ENCODE data around the gene ABCA8. TPM values are rescaled to one million over a fixed set of nuclear protein-coding genes. Genes with fewer than 3 reads are reported as not detected.

ABCA8 gene
- total and polyA plus RNA-seq, 10 of the 15 experiments (the other 5 are each of a cell fraction or from before 2014, with no cell fraction given) = 0.05 to 0.15 TPM; not detected in 8

- TF ChIP-seq, protein P1, sequence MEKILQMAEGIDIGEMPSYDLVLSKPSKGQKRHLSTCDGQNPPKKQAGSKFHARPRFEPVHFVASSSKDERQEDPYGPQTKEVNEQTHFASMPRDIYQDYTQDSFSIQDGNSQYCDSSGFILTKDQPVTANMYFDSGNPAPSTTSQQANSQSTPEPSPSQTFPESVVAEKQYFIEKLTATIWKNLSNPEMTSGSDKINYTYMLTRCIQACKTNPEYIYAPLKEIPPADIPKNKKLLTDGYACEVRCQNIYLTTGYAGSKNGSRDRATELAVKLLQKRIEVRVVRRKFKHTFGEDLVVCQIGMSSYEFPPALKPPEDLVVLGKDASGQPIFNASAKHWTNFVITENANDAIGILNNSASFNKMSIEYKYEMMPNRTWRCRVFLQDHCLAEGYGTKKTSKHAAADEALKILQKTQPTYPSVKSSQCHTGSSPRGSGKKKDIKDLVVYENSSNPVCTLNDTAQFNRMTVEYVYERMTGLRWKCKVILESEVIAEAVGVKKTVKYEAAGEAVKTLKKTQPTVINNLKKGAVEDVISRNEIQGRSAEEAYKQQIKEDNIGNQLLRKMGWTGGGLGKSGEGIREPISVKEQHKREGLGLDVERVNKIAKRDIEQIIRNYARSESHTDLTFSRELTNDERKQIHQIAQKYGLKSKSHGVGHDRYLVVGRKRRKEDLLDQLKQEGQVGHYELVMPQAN (conservative IDR thresholded peaks at IDR 0.05) = no peak
- TF ChIP-seq NFXL1 (IDR thresholded peaks at IDR 0.05; ENCODE audit: borderline replicate concordance) = no peak
- TF ChIP-seq STAT3 (IDR thresholded peaks at IDR 0.05; ENCODE audit: low read depth, low read length) = no peak
- TF ChIP-seq, protein P2, sequence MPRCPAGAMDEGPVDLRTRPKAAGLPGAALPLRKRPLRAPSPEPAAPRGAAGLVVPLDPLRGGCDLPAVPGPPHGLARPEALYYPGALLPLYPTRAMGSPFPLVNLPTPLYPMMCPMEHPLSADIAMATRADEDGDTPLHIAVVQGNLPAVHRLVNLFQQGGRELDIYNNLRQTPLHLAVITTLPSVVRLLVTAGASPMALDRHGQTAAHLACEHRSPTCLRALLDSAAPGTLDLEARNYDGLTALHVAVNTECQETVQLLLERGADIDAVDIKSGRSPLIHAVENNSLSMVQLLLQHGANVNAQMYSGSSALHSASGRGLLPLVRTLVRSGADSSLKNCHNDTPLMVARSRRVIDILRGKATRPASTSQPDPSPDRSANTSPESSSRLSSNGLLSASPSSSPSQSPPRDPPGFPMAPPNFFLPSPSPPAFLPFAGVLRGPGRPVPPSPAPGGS (IDR thresholded peaks at IDR 0.05; ENCODE audit: borderline replicate concordance, insufficient read depth, low read depth, low read length, poor library complexity, severe bottlenecking) = no peak
- no peak for TF ChIP-seq NR2F1 (conservative IDR thresholded peaks at IDR 0.05)
- TF ChIP-seq CREB1 (IDR thresholded peaks at IDR 0.05; ENCODE audit: low read depth) = no peak
- TF ChIP-seq TCF7 (IDR thresholded peaks at IDR 0.05; ENCODE audit: borderline replicate concordance) = no peak
- no peak for TF ChIP-seq POLR2AphosphoS2 (IDR thresholded peaks at IDR 0.05; ENCODE audit: low read depth, low read length)
These were observed 68.8 kb downstream of the ABCA8 start (continued) for GRCh38 chr17:68886401-68886800.

DNA sequence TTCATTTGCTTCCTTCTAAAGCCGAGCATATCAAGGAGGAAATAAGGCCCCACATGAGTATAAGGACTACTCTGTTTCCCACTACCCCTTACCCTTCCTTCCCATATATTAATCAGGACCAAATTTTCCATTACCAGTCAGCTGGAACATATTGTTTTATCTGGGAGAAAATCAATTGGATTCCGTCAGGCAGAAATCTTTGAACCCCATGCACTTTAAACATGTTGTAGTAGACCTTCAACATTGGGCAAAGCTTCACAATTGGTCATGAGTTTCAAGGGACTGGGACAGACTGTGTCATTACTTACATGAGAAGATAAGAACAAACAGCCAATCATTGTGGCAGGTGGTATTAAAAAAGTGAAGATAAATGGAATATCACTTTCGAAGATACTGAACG lies 70.3 kb downstream of the ABCA8 start:
- Histone ChIP-seq H3K4me2 (ENCODE audit: control insufficient read depth, insufficient read depth) (no peak overlapping the region), H4K20me1 (ENCODE audit: control insufficient read depth, insufficient read depth) (no peaks in the 10 kb centered on the region), H3K9ac (ENCODE audit: control insufficient read depth, insufficient read depth, low read length) (no peak overlapping the region), H3K4me1 (ENCODE audit: control insufficient read depth, insufficient read depth, low read length) (no peaks in the 10 kb centered on the region), H3K79me2 (ENCODE audit: control insufficient read depth, insufficient read depth, low read length) (no peaks in the 10 kb centered on the region), H3K27me3 (replicated peaks in 1 of 2; ENCODE audit: control insufficient read depth in 2 of 2, insufficient read depth in 2 of 2, low read length in 1 of 2) (no peaks in the 10 kb centered on the region), H3K27ac (ENCODE audit: control insufficient read depth, insufficient read depth) (no peak overlapping the region), H2AFZ (ENCODE audit: control insufficient read depth, low read depth, low read length) (no peak overlapping the region), H3K9me3 (replicated peaks; ENCODE audit: control insufficient read depth, insufficient read depth, low read length) (no peaks in the 10 kb centered on the region; the same call in 1 of the 3 replicates), H3K36me3 (ENCODE audit: control insufficient read depth in 2 of 2, insufficient read depth in 2 of 2, low read length in 1 of 2) (no peaks in the 10 kb centered on the region), H3K4me3 (no peak overlapping the region)
- BruUV-seq (replicated peaks) = no TSS peak
- ChIA-PET SMC1A (ENCODE audit: uncharacterized antibody, unreplicated experiment) (no interaction called here), RAD21 (ENCODE audit: unreplicated experiment) (interaction anchor here (0.9 kb wide), 1 partner anchor 18 kb away, joined by 3 read pairs; no protein-coding TSS in a partner anchor), POLR2A (no interaction called here), CTCF (no interaction called here)
- ATAC-seq (no peak), FAIRE-seq (no peak), DNase-seq (ENCODE audit: low read depth, low spot score) (no peak)
- in situ Hi-C loops (cut with MboI) (no loop called here), intact Hi-C loops (cut with micrococcal nuclease; ENCODE audit: unreplicated experiment) (no loop called here)
- 34% methylated on average over 4 of the region's 4 CpGs for WGBS (ENCODE audit: insufficient coverage, insufficient replicate concordance, low lambda C conversion rate, missing lambda C conversion rate)
- TF ChIP-seq PKNOX1 (IDR thresholded peaks at IDR 0.05) (no peak), KLF5 (IDR thresholded peaks at IDR 0.05; ENCODE audit: partially characterized antibody) (no peak), CHD2 (IDR thresholded peaks at IDR 0.05; ENCODE audit: borderline replicate concordance, low read depth, low read length) (no peak), ZNF274 (IDR thresholded peaks at IDR 0.05; ENCODE audit: insufficient read depth, insufficient read length) (no peak)
- TF ChIP-seq, protein P3, sequence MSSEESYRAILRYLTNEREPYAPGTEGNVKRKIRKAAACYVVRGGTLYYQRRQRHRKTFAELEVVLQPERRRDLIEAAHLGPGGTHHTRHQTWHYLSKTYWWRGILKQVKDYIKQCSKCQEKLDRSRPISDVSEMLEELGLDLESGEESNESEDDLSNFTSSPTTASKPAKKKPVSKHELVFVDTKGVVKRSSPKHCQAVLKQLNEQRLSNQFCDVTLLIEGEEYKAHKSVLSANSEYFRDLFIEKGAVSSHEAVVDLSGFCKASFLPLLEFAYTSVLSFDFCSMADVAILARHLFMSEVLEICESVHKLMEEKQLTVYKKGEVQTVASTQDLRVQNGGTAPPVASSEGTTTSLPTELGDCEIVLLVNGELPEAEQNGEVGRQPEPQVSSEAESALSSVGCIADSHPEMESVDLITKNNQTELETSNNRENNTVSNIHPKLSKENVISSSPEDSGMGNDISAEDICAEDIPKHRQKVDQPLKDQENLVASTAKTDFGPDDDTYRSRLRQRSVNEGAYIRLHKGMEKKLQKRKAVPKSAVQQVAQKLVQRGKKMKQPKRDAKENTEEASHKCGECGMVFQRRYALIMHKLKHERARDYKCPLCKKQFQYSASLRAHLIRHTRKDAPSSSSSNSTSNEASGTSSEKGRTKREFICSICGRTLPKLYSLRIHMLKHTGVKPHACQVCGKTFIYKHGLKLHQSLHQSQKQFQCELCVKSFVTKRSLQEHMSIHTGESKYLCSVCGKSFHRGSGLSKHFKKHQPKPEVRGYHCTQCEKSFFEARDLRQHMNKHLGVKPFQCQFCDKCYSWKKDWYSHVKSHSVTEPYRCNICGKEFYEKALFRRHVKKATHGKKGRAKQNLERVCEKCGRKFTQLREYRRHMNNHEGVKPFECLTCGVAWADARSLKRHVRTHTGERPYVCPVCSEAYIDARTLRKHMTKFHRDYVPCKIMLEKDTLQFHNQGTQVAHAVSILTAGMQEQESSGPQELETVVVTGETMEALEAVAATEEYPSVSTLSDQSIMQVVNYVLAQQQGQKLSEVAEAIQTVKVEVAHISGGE (CRISPR knock-in tag; IDR thresholded peaks at IDR 0.05) = no peak

Measured in GM12878 (cell line).